ENCODE results near the gene ADPRHL1.
"Not testable (repeated sequence)": the region's sequence is repeated elsewhere in the genome, so short reads cannot be mapped to it uniquely, and the experiment has no call there.

The ADPRHL1 gene

GRCh38 chr13:113458253-113459065 is 5.2 kb upstream of the ADPRHL1 start:
- no peak for DNase-seq
- no peaks in the 10 kb centered on the region for H3K9me3 Mint-ChIP-seq
- H3K27me3 Mint-ChIP-seq, result no peaks in the 10 kb centered on the region
- no peak for ATAC-seq (replicated peaks)
- peaks cover 17% of the 10 kb centered on the region for H3K36me3 Mint-ChIP-seq (ENCODE audit: insufficient read depth)
- peaks cover 0 to under 1% of the 10 kb centered on the region in 2 donors for H3K4me1 Mint-ChIP-seq (ENCODE audit: low read depth in 2 of 2)
- H3K27ac Mint-ChIP-seq, result peak overlapping the region in 1 of 2 donors; percentile 59
- no peak overlapping the region for H3K4me3 Mint-ChIP-seq

GRCh38 chr13:113457510-113457909 is 4.2 kb upstream of the ADPRHL1 start:
- H3K9me3 Mint-ChIP-seq, result no peaks in the 10 kb centered on the region
- H3K36me3 Mint-ChIP-seq (ENCODE audit: insufficient read depth), result peaks cover 17% of the 10 kb centered on the region
- no peaks in the 10 kb centered on the region for H3K27me3 Mint-ChIP-seq
- H3K4me1 Mint-ChIP-seq (ENCODE audit: low read depth in 2 of 2), result no peaks in the 10 kb centered on the region
- ATAC-seq (replicated peaks) (no peak), DNase-seq (no peak)
- no peak overlapping the region for H3K4me3 Mint-ChIP-seq
- H3K27ac Mint-ChIP-seq, result no peak overlapping the region

- H3K27me3 Mint-ChIP-seq, result no peaks in the 10 kb centered on the region
- no peak for DNase-seq
- H3K9me3 Mint-ChIP-seq, result no peaks in the 10 kb centered on the region
- no peak for ATAC-seq (replicated peaks)
- H3K36me3 Mint-ChIP-seq (ENCODE audit: insufficient read depth), result peaks cover 17% of the 10 kb centered on the region
- peak overlapping the region in 1 of 2 donors; percentile 54 for H3K27ac Mint-ChIP-seq
- no peak overlapping the region for H3K4me3 Mint-ChIP-seq
- H3K4me1 Mint-ChIP-seq (ENCODE audit: low read depth in 2 of 2), result no peaks in the 10 kb centered on the region
Observed at GRCh38 chr13:113456116-113456702, 2.9 kb upstream of the ADPRHL1 start.

- Mint-ChIP-seq H3K36me3 (ENCODE audit: insufficient read depth) (peaks cover 17% of the 10 kb centered on the region), H3K27ac (no peak overlapping the region), H3K27me3 (no peaks in the 10 kb centered on the region), H3K9me3 (no peaks in the 10 kb centered on the region), H3K4me1 (ENCODE audit: low read depth in 2 of 2) (no peaks in the 10 kb centered on the region), H3K4me3 (no peak overlapping the region)
- ATAC-seq (replicated peaks), result no peak
- DNase-seq, result no peak
Observed at GRCh38 chr13:113455384-113455783, 2.1 kb upstream of the ADPRHL1 start.

GRCh38 chr13:113454936-113455335 is 1.6 kb upstream of the ADPRHL1 start:
- ATAC-seq (replicated peaks), result no peak
- Mint-ChIP-seq H3K36me3 (ENCODE audit: insufficient read depth) (peaks cover 17% of the 10 kb centered on the region), H3K27ac (no peak overlapping the region), H3K27me3 (no peaks in the 10 kb centered on the region), H3K9me3 (no peaks in the 10 kb centered on the region), H3K4me1 (ENCODE audit: low read depth in 2 of 2) (no peaks in the 10 kb centered on the region), H3K4me3 (no peak overlapping the region)
- DNase-seq, result no peak

- ATAC-seq (replicated peaks), result no peak
- Mint-ChIP-seq H3K27ac (no peak overlapping the region), H3K36me3 (ENCODE audit: insufficient read depth) (peaks cover 5% of the 10 kb centered on the region), H3K9me3 (no peaks in the 10 kb centered on the region), H3K4me3 (no peak overlapping the region), H3K27me3 (no peaks in the 10 kb centered on the region), H3K4me1 (ENCODE audit: low read depth in 2 of 2) (no peaks in the 10 kb centered on the region)
- DNase-seq, result no peak
Observed at GRCh38 chr13:113452466-113452865, 822 bp downstream of the ADPRHL1 start.

- Mint-ChIP-seq H3K4me3 (no peak overlapping the region), H3K4me1 (ENCODE audit: low read depth in 2 of 2) (no peaks in the 10 kb centered on the region), H3K27ac (no peak overlapping the region), H3K36me3 (ENCODE audit: insufficient read depth) (peaks cover 4% of the 10 kb centered on the region), H3K9me3 (no peaks in the 10 kb centered on the region), H3K27me3 (no peaks in the 10 kb centered on the region)
- DNase-seq (no peak), ATAC-seq (replicated peaks) (no peak)
Observed at GRCh38 chr13:113451951-113452421, 1.3 kb downstream of the ADPRHL1 start.

- not testable (repeated sequence) for H3K9me3 Mint-ChIP-seq; H3K4me1 Mint-ChIP-seq (ENCODE audit: low read depth in 2 of 2); ATAC-seq (replicated peaks); H3K36me3 Mint-ChIP-seq (ENCODE audit: insufficient read depth); DNase-seq; H3K4me3 Mint-ChIP-seq; H3K27ac Mint-ChIP-seq; H3K27me3 Mint-ChIP-seq
Observed at GRCh38 chr13:113450861-113451620, 2.2 kb downstream of the ADPRHL1 start.

- not testable (repeated sequence) for ATAC-seq (replicated peaks); H3K27me3 Mint-ChIP-seq; DNase-seq; H3K27ac Mint-ChIP-seq; H3K9me3 Mint-ChIP-seq; H3K4me3 Mint-ChIP-seq; H3K4me1 Mint-ChIP-seq (ENCODE audit: low read depth in 2 of 2); H3K36me3 Mint-ChIP-seq (ENCODE audit: insufficient read depth)
Observed at GRCh38 chr13:113450348-113450744, 2.9 kb downstream of the ADPRHL1 start.

GRCh38 chr13:113449693-113450347 is 3.5 kb downstream of the ADPRHL1 start:
- Mint-ChIP-seq H3K9me3 (no peaks in the 10 kb centered on the region), H3K36me3 (ENCODE audit: insufficient read depth) (no peaks in the 10 kb centered on the region), H3K4me1 (ENCODE audit: low read depth in 2 of 2) (peaks cover 0 to 3% of the 10 kb centered on the region in 2 donors), H3K4me3 (peak overlapping the region; percentile 44 to 56), H3K27ac (peak overlapping the region in 1 of 2 donors; percentile 73), H3K27me3 (no peaks in the 10 kb centered on the region)
- DNase-seq (no peak), ATAC-seq (replicated peaks) (no peak)

- peaks cover 0 to 3% of the 10 kb centered on the region in 2 donors for H3K4me1 Mint-ChIP-seq (ENCODE audit: low read depth in 2 of 2)
- no peaks in the 10 kb centered on the region for H3K36me3 Mint-ChIP-seq (ENCODE audit: insufficient read depth)
- ATAC-seq (replicated peaks) (peak; percentile 85), DNase-seq (peak; percentile 29)
- peak overlapping the region in 1 of 2 donors; percentile 73 for H3K27ac Mint-ChIP-seq
- no peaks in the 10 kb centered on the region for H3K9me3 Mint-ChIP-seq
- H3K4me3 Mint-ChIP-seq, result peak overlapping the region; percentile 48 to 56
- no peaks in the 10 kb centered on the region for H3K27me3 Mint-ChIP-seq
Observed at GRCh38 chr13:113448885-113449692, 4.2 kb downstream of the ADPRHL1 start.

- ATAC-seq (replicated peaks) (no peak), DNase-seq (no peak)
- Mint-ChIP-seq H3K27ac (peak overlapping the region in 1 of 2 donors; percentile 73), H3K36me3 (ENCODE audit: insufficient read depth) (no peaks in the 10 kb centered on the region), H3K27me3 (no peaks in the 10 kb centered on the region), H3K9me3 (no peaks in the 10 kb centered on the region), H3K4me3 (peak overlapping the region; percentile 48 to 56), H3K4me1 (ENCODE audit: low read depth in 2 of 2) (peaks cover 0 to 3% of the 10 kb centered on the region in 2 donors)
Observed at GRCh38 chr13:113448545-113448884, 4.8 kb downstream of the ADPRHL1 start.

Data from effector memory CD8-positive, alpha-beta T cell (primary cell).